Pulmonary artery endothelial cell (primary cell): ENCODE measurements around the gene ZNF487. TPM values are rescaled to one million over a fixed set of nuclear protein-coding genes. Genes with fewer than 3 reads are reported as not detected.
"Not testable (repeated sequence)": the region's sequence is repeated elsewhere in the genome, so short reads cannot be mapped to it uniquely, and the experiment has no call there.

Experiments
- DNase-seq: peaks from one replicate; pipeline ENCODE4 v3.0.0-alpha.2; 2011; ENCODE audit warnings: low read depth, low spot score
- total RNA-seq: library from RNA; depleted of rRNA; stranded (reverse); fragments of >200 nt; gene quantifications from 2 replicates; pipeline ENCODE4 v1.2.3, GENCODE V29; 2014

ZNF487 gene
- total RNA-seq, 1 donor from 2014 or later, result 3.1 TPM

DNA sequence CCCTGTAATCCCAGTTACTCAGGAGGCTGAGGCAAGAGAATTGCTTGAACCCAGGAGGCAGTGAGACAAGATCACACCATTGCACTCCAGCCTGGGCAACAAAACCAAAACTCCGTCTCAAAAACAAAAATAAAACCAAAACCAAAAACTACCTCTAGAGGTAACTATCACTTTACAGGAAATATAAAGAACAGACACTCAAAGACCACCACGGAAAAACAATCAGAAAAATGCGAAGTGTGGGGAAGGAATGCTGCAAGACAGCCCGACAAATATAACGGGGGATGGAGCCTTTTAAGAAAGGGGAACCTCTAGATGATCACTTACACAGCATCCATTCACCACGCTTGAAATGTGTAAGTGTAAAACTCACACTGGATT lies 32.2 kb upstream of the ZNF487 start:
- no peak for DNase-seq

DNA sequence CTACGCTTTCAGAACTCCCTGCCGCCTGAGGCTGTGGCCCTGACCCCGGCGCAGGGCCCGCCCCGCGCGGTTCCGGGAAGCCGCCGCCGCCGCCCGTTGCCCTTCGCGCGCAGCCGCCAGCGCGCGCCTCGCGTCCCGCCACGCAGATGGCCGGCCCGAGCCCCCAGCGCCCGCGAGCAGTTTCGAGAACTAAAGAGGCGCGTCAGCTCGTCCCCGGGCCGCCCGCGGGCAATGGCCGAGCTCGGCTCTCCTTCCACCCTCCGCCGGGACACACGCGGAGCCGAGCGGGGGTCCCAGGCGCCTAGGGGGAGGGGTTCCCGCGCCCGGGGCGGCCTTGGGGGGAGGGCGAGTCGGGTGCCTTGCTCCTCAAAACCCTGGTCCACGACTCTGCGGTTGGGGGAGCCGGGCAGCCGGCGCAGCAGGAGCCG lies 29.7 kb upstream of the ZNF487 start:
- no peak for DNase-seq

- peak; percentile 67 for DNase-seq
Measured at GRCh38 chr10:43407576-43408330, 29.2 kb upstream of the ZNF487 start.

- DNase-seq, result no peak
Measured at GRCh38 chr10:43408331-43408709, 28.6 kb upstream of the ZNF487 start.

DNA sequence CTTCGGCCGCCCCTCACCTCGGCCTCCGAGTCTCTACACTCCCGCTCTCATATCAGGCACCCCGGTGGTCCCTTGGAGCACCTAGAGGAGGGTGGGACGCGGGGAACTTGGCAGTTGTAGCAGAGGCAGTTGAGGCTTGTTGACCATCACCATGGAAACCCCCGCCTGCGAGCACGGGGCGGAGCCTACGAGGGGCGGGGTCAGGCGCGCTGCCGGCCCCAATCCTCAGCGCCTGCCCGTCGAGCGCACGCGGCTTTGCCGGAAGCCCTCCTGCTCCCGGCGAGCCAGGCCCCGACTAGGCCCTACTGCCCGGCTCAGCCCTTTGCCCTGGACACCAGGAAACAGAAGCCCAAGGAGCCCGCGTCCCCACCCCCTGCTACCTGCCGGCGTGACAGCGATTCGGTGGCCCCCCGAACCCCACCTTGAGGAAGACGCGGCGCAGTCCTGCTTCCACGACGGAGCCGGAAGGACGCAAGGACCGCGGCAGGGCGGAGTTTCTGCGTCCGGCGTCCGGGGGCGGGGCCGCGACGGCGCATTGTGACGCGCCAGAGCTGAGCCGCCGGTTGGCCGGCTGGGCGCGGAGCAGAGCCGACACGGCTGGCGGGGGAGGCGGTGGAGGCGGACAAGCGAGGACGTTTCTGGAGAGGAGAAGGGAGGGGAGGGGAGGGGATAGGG lies 28.1 kb upstream of the ZNF487 start, which contains the start of gene HNRNPF:
TSS of gene HNRNPF (minus strand) at position 477 of the 675 bp plus-strand sequence. CDS start 21,302 bp downstream, outside the sequence.
- DNase-seq, result peak; percentile 85

GRCh38 chr10:43409385-43410109 lies 27.4 kb upstream of the ZNF487 start:
- DNase-seq, result no peak

DNA sequence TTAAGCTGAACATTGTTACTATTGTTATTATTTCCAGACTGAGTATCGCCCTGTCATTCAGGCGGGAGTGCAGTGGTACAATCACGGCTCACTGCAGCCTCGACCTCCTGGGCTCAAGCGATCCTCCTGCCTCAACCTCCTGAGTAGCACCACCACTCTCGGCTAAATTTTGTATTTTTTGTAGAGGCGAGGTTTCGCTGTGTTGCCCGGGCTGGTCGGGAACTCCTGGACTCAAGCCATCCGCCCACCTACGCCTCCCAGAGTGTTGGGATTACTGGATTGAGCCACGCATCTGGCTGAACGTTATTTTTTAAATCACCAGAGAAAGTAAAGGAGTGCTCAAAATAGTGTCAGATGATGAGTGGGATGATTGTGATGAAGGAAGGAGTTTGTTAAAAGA lies 26.6 kb upstream of the ZNF487 start:
- no peak for DNase-seq

GRCh38 chr10:43411536-43411935 lies 25.4 kb upstream of the ZNF487 start:
- DNase-seq, result no peak

GRCh38 chr10:43415544-43415943 lies 21.4 kb upstream of the ZNF487 start:
- no peak for DNase-seq

DNA sequence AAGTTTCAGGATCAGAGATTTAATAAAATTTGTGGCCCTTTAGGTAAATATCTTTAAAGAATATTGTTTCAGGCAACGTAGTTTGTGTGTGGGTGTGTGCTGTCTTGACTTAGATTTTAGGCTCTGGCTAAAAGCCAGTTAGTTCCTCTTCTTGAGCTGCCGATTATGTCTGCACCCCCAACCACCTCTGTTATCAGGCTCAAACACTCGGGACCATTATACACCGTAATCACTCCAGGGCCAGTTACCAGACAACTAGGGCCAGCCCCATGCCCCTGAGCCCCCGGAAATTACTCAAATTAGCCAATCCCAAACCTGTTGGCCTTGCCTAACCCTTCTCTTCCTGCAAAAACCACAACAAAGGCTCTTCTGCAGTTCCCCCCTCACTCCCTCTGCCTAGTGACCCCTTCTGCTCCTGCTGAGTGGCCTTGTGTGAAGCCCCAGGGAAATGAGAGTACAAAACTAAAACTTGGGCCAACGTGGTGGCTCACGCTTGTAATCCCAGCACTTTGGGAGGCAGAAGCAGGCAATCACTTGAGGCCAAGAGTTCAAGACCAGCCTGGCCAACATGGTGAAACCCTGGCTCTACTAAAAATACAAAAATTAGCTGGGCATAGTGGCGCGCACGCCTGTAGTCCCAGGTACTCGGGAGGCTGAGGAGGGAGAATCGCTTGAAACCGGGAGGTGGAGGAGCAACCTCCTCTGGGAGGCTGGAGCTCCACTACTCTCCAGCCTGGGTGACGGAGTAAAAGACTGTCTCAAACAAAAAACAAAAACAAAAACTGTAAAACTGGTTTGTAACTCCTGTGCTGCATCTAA lies 18.8 kb upstream of the ZNF487 start:
- DNase-seq, result no peak

DNA sequence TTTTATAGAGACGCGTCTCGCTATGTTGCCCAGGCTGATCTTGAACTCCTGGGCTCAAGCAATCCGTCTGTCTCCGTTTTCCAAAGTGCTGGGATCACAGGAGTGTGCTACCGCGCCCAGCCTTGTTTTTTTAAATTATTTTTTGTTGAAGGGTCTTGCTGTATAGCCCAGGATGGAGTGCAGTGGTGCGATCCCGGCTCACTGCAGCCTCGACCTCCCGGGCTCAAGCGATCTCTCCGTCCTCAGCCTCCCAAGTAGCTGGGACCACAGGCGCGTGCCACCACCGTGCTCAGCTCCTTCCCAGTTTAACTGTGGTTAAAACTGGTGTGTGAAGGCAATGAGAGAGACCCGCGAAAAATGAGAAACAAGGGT lies 16.9 kb upstream of the ZNF487 start:
- DNase-seq, result no peak

DNA sequence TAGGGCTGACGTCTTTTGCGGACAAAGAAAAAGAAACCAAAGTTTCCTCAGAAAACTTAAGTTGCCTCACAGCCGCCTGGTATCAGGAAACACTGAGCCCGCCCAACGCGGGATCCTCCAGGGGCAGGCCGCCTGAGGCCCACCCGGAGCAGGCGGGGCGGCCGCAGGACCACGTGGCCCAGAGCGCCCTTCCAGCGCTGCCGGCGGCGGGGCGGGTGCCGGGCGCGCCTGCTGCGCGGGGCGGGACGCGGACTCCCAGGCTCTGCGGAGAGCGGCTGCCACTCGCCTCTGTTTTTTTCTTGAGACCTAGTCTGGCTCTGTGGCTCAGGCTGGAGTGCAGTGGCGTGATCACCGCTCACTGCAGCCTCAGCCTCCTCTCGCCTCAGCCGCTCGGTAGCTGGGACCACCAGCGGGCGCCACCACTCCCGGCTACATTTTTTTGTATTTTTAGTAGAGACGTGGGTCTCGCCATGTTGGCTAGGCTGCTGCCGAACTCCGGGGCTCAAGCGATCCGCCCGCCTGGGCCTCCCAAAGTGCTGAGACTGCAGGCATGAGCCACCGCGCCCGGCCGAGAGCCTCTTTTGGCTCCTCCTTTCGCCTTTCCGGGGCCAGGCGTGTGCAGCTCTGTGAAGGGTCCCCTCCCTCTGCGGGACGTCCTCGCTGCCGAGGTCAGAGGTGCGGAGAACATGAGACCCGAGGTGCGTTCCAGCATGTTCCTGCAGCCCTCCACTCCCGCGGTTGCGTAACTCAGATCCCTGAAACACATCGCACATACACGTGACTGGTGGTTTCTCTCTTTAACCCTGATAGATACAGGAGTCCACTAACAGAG lies 16.3 kb upstream of the ZNF487 start:
- no peak for DNase-seq

- DNase-seq, result no peak
Measured at GRCh38 chr10:43421201-43421507, 15.8 kb upstream of the ZNF487 start.

DNA sequence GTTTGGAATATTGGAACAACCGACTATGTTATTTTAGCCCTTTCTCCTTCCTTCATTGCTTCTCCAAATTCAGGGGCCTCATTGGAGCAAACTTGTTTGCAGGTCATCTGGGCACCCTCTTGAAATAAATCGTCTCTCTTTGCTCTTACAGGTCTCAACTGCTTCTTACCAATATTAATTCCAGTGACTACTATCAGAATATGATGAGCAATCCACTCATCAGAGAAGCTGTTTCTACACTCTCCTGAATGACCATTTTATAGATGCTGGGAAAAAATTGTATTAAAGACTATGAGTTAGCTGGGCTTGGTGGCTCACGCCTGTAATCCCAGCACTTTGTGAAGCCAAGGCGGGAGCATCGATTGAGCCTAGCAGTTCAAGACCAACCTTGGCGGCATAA lies 15.4 kb upstream of the ZNF487 start:
- DNase-seq, result no peak

DNA sequence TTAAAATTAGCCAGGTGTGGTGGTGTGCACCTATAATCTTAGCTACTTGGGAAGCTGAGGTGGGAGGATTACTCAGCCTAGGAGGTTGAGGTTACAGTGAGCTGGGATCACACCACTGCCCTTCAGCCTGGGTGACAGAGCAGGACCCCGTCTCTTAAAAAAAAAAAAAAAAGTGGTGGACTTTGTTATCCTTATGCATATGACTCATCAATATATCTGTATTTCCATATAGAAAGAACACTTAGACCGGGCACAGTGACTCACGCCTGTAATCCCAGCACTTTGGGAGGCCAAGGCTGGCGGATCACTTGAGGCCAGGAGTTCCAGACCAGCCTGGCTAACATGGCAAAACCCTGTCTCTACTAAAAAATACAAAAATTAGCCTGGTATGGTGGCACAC lies 15.0 kb upstream of the ZNF487 start:
- DNase-seq, result not testable (repeated sequence)

DNA sequence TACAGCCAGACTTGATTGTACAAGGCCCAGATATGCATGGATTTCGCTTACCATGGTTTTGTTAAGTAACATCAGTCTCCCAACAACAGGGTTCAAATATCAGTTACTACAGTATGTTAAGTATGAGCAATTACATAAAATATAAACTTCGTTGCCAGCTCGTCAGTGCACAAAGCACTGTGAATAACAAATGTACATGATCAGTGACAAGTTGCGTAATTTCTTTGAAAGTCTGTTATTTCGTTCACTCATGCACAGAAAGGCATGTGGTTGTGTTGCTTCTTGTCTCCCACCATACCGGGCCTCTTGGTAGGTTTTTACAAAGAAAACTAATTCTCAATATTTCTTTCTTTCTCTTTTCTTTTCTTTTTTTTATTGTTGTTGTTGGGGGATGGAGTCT lies 12.5 kb upstream of the ZNF487 start:
- no peak for DNase-seq

DNA sequence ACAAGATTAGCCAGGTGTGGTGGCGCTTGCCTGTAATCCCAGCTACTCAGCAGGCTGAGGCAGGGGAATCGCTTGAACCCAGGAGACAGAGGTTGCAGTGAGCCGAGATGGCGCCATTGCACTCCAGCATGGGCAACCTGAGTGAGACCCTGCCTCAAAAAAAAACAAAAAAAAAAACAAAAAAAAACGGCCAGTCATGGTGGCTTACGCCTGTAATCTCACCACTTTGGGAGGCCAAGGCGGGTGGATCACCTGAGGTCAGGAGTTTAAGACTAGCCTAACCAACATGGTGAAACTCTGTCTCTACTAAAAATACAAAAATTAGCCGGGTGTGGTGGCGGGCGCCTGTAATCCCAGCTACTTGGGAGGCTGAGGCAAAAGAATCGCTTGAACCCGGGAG lies 10.4 kb upstream of the ZNF487 start:
- not testable (repeated sequence) for DNase-seq

DNA sequence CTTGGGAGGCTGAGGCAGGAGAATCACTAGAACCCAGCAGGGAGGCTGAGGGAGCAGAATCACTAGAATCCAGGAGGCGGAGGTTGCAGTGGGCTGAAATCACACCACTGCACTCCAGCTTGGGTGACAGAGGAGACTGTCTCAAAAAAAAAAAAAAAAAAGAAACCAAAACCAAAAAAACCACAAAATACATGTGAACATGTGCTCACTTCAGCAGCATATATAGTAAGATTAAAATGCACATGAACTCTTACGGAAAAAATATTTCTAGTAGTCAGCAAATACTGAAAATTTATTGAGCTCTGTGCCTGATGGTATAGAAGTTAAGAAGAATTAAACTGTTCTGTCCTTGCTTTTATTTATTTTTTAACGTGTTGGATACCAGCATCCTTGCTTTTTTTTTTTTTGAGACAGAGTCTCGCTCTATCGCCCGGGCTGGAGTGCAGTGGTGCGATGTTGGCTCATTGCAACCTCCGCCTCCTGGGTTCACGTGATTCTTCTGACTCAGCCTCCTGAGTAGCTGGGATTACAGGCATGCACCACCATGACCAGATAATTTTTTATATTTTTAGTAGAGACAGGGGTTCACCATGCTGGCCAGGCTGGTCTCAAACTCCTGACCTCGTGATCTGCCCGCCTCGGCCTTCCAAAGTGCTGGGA lies 9.6 kb upstream of the ZNF487 start:
- DNase-seq, result no peak

DNA sequence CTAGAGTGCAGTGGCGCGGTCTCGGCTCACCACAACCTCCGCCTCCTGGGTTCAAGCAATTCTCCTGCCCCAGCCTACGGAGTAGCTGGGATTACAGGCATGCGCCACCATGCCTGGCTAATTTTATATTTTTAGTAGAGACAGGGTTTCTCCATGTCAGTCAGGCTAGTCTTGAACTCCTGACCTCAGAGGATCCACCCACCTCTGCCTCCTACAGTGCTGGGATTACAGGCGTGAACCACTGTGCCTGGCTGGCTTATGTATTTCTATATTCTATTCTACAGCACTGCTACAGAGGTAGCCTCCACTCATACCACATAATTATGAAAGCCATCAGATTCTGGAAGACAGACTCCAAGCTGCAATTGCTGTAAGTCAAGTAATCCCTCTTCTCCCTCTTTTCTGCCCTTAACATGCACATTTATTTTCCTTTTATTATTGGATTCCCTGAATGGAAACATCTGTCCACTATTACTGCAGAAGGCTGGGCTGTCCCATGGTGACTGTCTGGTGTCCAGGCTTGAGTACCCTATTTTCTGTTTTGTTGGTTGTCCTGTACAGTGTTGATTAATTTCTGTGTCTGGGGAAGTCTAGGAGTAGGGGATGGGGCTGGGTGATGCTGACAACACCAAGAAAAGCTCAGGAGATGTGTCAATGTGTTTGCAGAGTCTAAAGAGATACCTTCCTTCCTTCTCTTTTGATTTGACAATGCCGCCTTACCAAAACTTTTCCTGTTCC lies 5.8 kb upstream of the ZNF487 start:
- DNase-seq, result no peak
